ENCODE results near the gene CENPB.
"Not testable (repeated sequence)": the region's sequence is repeated elsewhere in the genome, so short reads cannot be mapped to it uniquely, and the experiment has no call there.

CENPB gene

DNA sequence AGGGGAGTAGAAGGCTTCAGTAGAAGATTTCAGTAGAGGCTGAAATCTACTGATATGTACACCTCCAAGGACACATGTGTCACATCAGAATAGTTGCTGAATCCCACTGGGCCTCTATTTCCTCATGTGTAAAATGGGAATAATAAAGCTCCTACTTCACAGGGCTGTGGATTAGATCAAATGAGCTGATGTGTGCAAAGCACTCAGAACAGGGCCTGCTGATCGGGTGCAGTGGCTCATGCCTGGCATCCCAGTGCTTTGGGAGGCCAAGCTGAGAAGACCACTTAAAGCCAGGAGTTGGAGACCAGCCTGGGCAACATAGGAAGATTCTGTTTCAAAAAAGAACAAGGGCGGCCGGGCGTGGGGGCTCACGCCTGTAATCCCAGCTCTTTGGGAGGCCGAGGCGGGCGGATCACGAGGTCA, 25.7 kb upstream of the CENPB start:
- DNase-seq = no peak

DNA sequence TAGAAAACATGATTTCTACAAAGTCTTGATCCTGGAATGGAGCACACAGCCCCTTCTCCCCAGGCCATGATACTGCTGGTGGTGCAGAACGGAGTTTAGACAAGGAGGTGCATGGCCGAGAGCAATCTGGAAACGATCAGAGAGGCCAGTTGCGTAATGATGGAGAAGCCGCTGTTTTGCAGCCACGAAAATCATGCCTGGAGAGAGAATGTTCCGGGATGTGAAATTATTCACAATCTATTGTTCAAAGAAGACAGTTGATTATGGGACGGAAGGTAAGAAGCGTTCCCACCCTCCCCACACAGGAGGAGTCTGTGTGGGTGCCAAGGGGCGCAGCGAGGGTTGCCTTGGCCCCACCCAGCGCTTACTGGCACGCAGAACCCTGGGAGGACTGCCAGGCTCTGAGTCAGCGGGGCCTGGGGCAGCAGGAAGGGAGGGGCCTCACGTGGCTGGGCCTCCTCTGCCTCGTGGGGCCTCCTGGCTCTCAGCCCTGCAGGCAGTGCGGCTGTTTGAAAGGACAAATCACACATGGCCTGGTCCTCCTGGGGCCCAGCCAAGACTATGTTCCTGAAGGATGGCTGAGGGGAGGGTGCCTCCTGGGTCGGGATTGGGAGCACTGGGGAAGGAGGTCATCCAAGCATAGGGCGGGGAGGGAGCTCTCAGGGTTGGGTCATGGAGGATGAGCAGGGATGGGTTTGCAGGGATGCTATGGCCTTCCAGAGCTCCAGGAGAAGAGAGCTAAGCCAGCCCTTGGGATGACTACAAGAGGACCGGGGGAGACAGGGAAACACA, 25.1 kb upstream of the CENPB start:
- DNase-seq = peak; percentile 79

DNA sequence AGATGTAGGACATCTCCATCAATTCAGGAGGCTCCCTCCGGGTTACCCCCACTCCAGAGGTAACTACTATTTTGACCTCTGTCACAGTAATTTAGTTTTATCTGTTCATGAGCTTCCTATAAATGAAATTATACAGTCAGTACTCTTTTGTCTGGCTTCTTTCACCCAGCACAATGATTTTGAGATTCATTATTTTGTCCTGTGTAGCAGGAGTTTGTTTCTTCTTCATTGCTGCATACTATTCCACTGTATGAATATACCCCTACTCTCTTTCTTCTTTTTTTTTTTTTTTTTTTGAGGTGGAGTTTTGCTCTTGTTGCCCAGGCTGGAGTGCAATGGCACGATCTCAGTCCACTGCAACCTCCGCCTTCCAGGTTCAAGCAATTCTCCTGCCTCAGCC, 22.0 kb upstream of the CENPB start:
- no peak for DNase-seq

DNA sequence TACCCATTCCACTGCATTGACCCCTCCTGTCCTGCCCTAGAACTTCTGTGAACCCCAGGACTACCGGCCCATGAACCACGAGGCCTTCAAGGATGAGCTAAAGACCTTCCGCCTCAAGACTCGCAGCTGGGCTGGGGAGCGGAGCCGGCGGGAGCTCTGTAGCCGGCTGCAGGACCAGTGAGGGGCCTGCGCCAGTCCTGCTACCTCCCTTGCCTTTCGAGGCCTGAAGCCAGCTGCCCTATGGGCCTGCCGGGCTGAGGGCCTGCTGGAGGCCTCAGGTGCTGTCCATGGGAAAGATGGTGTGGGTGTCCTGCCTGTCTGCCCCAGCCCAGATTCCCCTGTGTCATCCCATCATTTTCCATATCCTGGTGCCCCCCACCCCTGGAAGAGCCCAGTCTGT, 18.2 kb upstream of the CENPB start:
- DNase-seq = no peak

DNA sequence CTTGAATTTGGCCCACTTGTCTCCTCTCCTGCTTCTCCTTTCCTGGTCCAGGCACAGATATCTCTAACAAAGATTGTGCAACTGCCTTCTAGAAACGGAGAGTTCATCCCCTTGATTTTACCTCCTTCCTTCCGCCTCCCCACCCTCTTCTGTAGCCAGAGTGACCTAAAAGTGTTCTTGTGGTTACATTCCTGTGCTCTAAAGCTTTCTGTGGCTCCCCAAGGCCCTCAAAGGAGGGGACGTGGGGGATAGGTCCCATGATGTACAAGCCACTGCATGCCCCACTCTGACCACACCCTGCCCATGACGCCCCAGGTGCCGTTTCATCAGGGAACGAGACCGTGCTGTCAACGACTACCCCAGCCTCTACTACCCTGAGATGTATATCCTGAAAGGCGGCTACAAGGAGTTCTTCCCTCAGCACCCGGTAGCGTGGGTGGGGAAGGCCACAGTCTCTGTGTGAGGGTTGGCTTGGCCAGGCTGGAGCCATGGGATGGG, 17.8 kb upstream of the CENPB start:
- no peak for DNase-seq

DNA sequence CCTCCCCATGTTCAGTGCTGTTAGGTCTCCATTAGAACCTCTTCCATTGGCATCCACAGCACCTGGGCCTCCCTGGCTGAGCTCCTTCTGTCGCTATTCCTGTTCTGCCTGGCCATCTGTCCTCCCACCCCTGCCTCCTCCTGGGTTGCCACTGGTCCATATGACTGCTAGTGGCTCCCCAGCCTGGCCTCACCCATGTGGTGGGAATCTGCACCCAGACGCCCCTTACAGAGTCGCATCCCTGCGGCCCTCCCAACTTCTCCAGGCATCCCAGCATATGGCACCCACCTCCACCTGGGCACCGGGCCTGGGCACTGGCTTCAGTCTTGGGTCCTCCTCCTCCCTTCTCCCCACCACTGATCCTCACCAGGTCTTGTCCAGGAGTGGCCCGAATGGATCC, 17.3 kb upstream of the CENPB start:
- no peak for DNase-seq

DNA sequence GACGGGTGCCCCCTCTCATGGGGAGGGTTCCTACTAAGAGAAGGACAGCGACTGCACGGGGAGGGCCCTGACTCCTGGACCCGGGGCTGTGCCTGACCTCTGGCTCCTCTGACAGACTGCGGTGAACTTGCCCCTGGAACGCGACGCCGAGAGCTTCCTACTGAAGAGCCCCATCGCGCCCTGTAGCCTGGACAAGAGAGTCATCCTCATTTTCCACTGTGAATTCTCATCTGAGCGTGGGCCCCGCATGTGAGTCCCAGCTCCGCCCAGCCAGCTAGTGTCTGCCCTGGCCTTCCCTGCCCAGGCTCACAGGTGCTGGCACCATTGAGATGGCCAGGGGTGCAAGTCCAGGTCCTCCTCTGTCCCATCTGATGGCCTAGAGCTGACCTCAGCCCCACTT, 16.7 kb upstream of the CENPB start:
- DNase-seq = no peak

DNA sequence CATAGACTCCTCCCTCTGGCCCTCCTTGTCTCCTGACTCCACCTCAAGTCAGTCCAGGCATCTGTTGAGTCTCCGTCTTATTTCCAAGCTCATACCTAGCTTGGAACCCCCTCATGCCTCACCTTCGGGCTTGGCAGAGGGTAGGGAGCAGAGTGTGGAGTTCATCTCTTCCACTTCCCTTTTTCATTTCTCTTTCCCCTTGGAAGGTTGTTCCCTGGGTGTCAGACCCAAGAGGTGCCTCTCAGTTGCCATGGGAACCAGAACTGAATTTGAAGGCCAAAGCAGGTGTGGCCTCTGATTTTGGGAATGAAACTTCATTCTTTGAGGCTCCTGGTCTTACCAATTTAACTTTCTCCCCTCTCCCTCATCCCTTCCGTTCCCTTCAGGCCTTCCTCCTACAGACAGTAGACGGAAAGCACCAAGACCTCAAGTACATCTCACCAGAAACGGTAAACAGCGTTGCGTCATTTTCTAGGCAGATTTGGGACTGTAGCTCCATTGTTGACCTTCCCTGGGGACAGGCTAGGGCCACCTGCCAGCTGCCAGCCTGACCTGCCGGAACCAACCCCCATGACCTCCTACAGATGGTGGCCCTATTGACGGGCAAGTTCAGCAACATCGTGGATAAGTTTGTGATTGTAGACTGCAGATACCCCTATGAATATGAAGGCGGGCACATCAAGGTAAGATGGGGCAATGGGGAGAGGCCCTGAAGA, 16.1 kb upstream of the CENPB start:
- no peak for DNase-seq

DNA sequence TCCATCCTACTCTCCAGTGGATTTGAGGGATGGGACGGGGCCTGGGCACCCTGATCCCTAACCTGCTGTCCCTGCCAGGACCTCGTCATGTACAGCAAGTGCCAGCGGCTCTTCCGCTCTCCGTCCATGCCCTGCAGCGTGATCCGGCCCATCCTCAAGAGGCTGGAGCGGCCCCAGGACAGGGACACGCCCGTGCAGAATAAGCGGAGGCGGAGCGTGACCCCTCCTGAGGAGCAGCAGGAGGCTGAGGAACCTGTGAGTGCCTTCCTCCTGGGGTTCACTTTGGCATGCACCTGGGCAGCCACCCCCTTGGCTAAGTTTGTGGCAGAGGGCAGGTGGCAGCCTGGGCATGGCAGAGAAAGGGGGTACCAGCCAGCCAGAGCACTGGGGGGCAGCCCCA, 15.3 kb upstream of the CENPB start:
- DNase-seq = no peak

DNA sequence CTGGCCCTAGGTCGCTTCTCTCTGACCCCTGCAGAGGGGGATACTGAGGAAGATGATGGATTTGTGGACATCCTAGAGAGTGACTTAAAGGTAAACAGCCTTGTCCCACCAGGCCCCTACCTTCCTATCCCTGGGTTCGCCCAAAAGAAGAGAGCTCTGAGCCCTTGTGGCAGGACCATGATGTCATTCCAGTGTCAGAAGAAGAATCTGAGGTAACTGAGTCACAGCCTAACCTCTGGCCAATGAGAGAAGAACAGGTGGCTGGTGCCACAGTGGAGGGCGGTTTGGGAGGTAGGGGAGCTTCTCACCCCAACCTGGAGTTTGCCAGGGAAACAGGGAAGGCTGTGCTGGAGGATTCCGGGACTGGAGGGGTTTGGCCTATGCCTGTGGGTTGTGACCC, 14.8 kb upstream of the CENPB start:
- no peak for DNase-seq

DNA sequence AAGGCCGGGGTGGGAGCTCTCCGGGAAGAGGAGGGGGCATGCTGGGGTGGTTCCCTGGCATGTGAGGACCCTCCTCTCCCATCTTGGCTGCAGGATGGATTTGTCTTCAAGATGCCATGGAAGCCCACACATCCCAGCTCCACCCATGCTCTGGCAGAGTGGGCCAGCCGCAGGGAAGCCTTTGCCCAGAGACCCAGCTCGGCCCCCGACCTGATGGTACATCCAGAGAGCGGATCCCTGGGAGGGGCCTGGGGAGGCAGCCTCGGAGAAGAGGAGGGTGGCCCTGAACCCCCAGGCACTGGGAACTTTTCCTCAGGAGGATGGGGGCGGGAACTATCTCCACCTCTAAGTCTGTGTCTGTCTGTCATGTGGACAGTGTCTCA, 14.3 kb upstream of the CENPB start:
- DNase-seq = no peak

DNA sequence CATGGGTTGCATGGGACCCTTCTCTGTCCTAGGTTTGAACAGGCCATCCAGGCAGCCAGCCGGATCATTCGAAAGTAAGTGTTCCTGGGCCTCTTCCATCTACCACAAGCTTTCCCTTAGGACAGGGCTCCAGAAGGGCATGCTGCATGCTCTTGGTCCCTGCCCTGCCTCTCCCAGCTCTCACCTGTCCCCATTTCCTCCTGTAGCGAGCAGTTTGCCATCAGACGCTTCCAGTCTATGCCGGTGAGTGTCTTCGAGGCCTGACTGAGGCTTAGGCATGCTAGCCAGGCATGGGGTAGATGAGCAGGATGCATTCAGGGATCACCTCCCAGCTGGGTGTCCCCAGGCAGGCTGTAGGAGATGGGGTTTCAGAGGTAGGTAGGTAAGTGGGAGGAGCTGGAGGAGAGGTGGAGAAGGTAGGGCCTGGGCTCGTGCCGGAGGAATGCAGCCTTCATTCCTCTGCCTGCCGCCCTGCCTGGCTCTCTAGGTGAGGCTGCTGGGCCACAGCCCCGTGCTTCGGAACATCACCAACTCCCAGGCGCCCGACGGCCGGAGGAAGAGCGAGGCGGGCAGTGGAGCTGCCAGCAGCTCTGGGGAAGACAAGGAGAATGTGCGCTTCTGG, 13.8 kb upstream of the CENPB start:
- DNase-seq = no peak

DNA sequence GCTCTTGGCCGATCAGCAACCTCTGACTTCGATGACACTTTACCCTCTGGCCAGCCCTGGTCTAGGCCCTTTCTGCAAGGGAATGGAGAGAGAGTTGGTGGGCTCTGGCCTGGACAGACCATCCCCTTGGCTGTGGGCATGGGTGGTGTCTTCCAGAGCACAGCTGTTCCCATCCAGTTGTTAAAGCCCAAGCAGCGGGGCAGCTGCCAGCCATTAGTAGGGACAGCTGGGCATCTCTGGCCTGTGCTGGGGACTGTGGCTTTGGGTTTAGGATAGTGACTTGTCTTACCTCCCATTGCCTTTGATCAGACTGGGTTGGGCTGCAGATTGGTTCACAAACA, 12.3 kb upstream of the CENPB start:
- DNase-seq = no peak

DNA sequence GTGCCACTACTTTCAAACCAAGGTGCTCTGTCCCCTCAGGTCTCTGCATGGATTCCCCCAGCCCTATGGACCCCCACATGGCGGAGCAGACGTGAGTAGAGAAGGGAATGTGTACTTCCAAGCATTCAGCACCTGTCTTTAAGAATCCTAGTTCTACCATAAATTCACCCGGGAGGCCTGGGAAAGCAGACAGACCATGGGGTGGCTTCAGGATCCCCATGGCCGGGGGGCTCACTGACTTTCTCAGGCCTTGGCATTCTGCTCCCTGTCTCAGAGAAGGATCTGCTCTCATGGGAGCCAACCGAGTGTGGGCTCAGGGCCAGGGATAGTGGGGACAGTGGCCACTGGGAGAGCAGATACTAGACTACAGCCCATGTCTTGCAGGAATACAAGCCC, 11.8 kb upstream of the CENPB start:
- DNase-seq = no peak

DNA sequence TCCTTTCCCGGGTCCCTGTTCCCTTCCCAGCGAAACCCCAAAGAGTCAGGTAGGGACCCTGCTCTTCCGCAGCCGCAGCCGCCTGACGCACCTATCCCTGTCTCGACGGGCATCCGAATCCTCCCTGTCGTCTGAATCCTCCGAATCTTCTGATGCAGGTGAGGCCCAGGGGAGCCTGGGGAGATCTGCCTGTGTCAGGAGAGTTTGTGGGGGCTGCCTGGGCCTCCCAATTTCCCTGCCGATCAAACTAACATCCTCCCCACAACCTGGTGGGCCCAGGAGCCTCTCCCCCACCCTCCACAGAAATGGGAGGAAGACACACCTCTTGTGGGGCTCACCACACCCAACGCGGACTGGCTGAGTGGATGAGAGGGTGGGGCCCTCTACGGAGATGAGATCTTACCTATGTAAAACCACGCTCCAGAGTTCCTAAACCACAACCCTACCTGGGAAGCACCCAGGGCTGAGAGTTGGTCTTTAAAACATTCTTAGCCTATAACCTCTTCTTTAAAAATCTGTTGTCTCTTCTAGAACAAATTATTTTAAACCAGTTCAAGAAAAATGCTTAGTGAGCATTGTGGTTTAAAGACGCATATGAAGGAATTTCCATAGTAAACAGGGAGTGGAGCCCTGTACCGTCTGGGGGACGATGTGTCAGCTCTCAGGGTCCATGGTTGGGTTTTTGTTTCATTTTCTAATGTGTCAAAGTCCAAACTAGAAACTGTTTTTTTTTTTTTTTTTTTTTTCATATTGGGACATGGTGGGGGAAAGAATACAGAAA, 11.2 kb upstream of the CENPB start:
- no peak for DNase-seq

DNA sequence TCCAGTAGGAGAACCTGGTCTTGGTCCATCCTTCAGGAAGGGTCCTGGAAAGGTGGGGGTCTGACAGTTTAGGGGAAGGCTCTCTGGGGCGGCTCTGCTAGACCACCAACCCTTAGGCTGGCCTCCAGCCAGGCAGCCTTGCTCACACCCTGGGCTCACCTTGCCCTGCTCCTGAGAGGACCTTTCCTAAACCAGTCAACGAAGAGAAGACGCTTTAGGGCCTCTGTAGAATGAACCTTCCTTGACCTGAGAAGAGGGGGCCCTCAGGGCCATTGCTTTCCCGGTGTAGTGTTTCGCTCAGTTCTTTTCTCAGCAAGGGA, 10.6 kb upstream of the CENPB start:
- DNase-seq = no peak

DNA sequence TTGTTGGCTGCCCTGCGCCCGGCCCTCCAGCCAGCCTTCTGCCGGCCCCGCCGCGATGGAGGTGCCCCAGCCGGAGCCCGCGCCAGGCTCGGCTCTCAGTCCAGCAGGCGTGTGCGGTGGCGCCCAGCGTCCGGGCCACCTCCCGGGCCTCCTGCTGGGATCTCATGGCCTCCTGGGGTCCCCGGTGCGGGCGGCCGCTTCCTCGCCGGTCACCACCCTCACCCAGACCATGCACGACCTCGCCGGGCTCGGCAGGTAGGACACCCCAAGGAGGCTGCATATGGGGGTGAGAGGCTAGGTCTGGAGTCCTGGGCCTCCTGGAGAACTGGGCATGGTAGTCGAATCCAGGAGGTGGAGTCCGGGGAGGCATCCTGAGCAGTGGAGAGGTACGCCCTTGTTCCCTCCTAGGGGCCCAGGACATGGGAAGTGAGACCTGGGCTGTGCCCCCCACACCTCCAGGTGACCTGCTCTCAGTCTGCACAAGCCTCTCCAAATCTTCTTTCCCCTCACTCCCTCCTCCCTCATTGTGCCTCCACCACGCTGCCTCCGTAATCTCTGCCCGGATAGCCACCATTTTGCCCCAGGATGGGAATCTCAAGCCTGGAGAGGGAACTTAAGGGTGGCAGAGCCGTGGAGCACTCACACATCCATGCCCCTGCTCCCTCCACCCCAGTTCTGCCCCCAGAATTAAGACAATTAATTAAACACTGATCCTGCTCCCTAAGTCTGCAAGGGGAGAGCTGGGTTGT, 10.1 kb upstream of the CENPB start:
- peak; percentile 70 for DNase-seq

DNA sequence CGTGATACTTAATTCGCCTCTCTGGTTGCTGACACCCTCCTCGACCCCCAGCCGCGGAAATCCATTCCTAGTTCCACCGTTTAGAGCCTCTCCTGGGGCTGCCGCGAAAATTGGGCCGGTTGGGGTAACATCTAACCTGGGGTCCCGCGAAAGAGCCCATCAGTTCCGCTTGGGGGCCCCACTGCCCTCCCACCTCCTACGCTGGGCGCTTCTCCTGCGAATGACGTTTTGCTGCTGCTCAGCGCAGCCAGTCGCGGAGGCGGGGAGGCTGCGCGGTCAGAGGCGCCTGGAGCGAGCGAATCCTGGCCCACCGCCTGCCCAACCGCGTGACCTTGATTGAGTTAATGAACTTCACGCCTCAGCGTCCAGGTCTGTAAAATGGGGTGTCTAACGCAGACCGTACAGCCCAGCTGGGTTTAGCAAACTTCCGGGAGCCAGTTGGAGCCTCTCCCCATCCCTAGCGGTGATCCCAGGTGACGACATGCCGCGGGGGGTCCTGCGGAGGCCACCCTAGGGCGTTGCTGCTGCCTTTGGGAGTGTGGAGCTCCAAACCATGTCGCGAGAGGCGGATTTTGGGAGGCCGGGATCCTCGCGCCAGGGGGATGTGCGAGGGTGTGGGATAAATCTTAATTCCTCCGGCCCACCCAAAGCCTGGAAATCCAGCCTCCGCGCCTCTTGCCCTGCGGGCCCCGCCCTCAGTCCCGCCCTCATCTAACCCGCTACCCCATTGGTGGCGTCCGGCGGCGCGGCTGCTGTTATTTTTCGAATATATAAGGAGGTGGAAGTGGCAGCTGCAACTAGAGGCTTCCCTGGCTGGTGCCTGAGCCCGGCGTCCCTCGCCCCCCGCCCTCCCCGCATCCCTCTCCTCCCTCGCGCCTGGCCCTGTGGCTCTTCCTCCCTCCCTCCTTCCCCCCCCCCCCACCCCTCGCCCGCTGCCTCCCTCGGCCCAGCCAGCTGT, 9.2 kb upstream of the CENPB start, which contains the start of gene CDC25B:
CDC25B (plus strand) TSS at position 800 of the 958 bp plus-strand sequence. CDS start 222 bp downstream, outside the sequence.
- DNase-seq = peak; percentile 92

DNA sequence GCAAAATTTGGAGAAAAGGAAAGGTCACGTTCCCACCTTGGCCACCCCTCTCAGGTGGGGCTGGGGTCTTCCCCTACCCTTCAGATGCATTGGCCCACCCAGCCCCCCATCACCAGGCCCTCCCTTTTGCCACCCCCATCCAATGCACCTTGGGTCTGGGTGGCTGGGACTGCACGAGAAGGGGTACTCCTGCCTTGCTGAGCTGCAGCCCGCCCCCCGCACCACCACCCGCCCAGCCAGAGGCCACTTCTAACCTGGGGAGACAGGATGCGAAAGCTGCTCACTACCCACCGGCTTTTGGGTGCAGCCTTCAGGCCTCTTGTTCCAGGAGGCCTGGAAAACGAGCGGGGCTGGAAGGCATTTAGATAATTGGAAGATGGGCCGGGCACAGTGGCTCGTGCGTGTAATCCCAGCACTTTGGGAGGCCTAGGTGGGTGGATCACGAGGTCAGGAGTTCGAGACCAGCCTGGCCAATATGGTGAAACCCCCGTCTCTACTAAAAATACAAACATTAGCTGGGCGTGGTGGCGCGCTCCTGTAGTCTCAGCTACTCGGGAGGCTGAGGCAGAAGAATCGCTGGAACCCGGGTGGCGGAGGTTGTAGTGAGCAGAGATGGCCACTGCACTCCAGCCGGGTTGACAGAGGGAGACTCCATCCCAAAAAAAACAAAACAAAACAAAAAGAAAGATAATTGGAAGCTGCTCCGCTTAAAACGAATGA, 8.3 kb upstream of the CENPB start:
- DNase-seq = no peak

DNA sequence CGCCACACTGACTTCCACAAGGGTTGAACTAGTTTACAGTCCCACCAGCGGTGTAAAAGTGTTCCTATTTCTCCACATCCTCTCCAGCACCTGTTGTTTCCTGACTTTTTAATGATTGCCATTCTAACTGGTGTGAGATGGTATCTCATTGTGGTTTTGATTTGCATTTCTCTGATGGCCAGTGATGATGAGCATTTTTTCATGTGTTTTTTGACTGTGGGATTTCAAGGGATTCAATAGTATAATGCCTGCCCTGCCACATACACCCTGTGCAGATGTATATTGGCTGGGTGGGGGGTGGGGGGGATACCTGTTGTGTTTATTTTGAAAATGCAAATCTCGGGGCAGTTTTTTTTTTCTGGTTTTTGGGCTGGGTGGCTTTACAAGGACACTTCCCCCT, 7.6 kb upstream of the CENPB start:
- not testable (repeated sequence) for DNase-seq
